GM23338 (cell line): ENCODE results near the gene ABL1. TPM values are rescaled to one million over a fixed set of nuclear protein-coding genes. Genes with fewer than 3 reads are reported as not detected.
"Not testable (repeated sequence)": the region's sequence is repeated elsewhere in the genome, so short reads cannot be mapped to it uniquely, and the experiment has no call there.

Source experiments
- ATAC-seq: fragments of 200-7000 bp; cut with Tn5 transposase; 3 replicates; pipeline ENCODE4 v1.9.1; 2020
- DNase-seq: peaks from one replicate; pipeline ENCODE4 v3.0.0-alpha.2; 2015; ENCODE audit warnings: low spot score
- H2AFZ ChIP-seq: fragments of 200-600 bp; sonication (generic); 2 replicates; pipeline ENCODE4 v1.8.0; 2016; ENCODE audit warnings: antibody characterized with exemption, mild to moderate bottlenecking, moderate library complexity
- H3F3A ChIP-seq: fragments of 200-600 bp; sonication (generic); replicated peaks from 2 replicates; pipeline ENCODE4 v1.8.0; 2017; ENCODE audit warnings: antibody characterized with exemption, mixed run types, low read depth
- H3K27ac ChIP-seq: fragments of 200-600 bp; sonication (generic); 2 replicates; pipeline ENCODE4 v1.6.1; 2016; ENCODE audit warnings: low read depth
- H3K27me3 ChIP-seq: fragments of 200-600 bp; sonication (generic); 2 replicates; pipeline ENCODE4 v1.8.0; 2016; ENCODE audit warnings: mild to moderate bottlenecking, mixed run types, moderate library complexity; ENCODE audit not compliant: insufficient read depth
- H3K36me3 ChIP-seq: fragments of 200-600 bp; sonication (generic); 2 replicates; pipeline ENCODE4 v1.8.0; 2016; ENCODE audit warnings: mild to moderate bottlenecking; ENCODE audit not compliant: insufficient read depth
- H3K4me1 ChIP-seq: fragments of 200-600 bp; sonication (generic); 2 replicates; pipeline ENCODE4 v1.8.0; 2016; ENCODE audit warnings: mild to moderate bottlenecking, moderate library complexity; ENCODE audit not compliant: insufficient read depth
- H3K4me2 ChIP-seq: fragments of 200-600 bp; sonication (generic); 2 replicates; pipeline ENCODE4 v1.7.1; 2017; ENCODE audit warnings: mixed run types
- H3K4me3 ChIP-seq: fragments of 200-600 bp; sonication (generic); 2 replicates; pipeline ENCODE4 v1.6.1; 2016; ENCODE audit warnings: mixed run types
- H3K79me2 ChIP-seq: fragments of 200-600 bp; sonication (generic); replicated peaks from 2 replicates; pipeline ENCODE4 v1.8.0; 2017; ENCODE audit warnings: mild to moderate bottlenecking; ENCODE audit not compliant: insufficient read depth
- H3K9me2 ChIP-seq: fragments of 200-600 bp; sonication (generic); 2 replicates; pipeline ENCODE4 v1.8.0; 2017; ENCODE audit not compliant: insufficient read depth
- H4K20me1 ChIP-seq: fragments of 200-600 bp; sonication (generic); replicated peaks from 2 replicates; pipeline ENCODE4 v1.8.0; 2017; ENCODE audit warnings: mild to moderate bottlenecking; ENCODE audit not compliant: insufficient read depth
- H3K27ac Mint-ChIP-seq: 2 replicates; pipeline ENCODE4 v1.8.0; 2020; ENCODE audit warnings: inconsistent platforms, mild to moderate bottlenecking, moderate library complexity, mixed read lengths
- H3K27me3 Mint-ChIP-seq: 3 replicates; pipeline ENCODE4 v1.8.0; 2022; ENCODE audit warnings: low read depth, mild to moderate bottlenecking, moderate library complexity, mixed read lengths, inconsistent platforms; ENCODE audit not compliant: insufficient read depth, poor library complexity
- H3K36me3 Mint-ChIP-seq: 3 replicates; pipeline ENCODE4 v1.8.0; 2021; ENCODE audit warnings: low read depth, mild to moderate bottlenecking, inconsistent platforms, moderate library complexity, mixed read lengths
- H3K4me1 Mint-ChIP-seq: 3 replicates; pipeline ENCODE4 v1.8.0; 2020; ENCODE audit warnings: mild to moderate bottlenecking, inconsistent platforms, mixed read lengths
- H3K4me3 Mint-ChIP-seq: 3 replicates; pipeline ENCODE4 v1.8.0; 2021; ENCODE audit warnings: moderate library complexity, mild to moderate bottlenecking, inconsistent platforms, mixed read lengths
- H3K9me3 Mint-ChIP-seq: 3 replicates; pipeline ENCODE4 v1.8.0; 2020; ENCODE audit warnings: moderate library complexity, mild to moderate bottlenecking, inconsistent platforms, mixed read lengths
- CREB1 ChIP-seq: fragments of 250-450 bp; sonication (Bioruptor Pico); IDR thresholded peaks from 2 replicates; pipeline ENCODE4 v1.5.0; 2020; ENCODE audit warnings: low read depth, mild to moderate bottlenecking, moderate library complexity
- CTCF ChIP-seq, 2 experiments: fragments of 200-600 bp in 1 of 2; sonication (generic) in 1 of 2; conservative IDR thresholded peaks; 2 replicates each; pipeline versions ENCODE4 v1.5.1 to v1.6.1; 2016 to 2017; ENCODE audit warnings: antibody characterized with exemption in 2 of 2, low read depth in 2 of 2, mild to moderate bottlenecking in 2 of 2, moderate library complexity in 1 of 2
- ETS1 ChIP-seq: IDR thresholded peaks from 2 replicates; pipeline ENCODE4 v1.6.1; 2016; ENCODE audit warnings: antibody characterized with exemption
- EZH2 ChIP-seq: fragments of 200-600 bp; sonication (generic); IDR thresholded peaks from one replicate; pipeline ENCODE4 v1.8.0; 2017; ENCODE audit warnings: antibody characterized with exemption, mild to moderate bottlenecking, low read depth; ENCODE audit not compliant: unreplicated experiment
- EZH2phosphoT487 ChIP-seq: fragments of 200-600 bp; sonication (generic); IDR thresholded peaks from one replicate; pipeline ENCODE4 v1.8.1; 2018; ENCODE audit warnings: antibody characterized with exemption; ENCODE audit not compliant: unreplicated experiment
- JUNB ChIP-seq: IDR thresholded peaks from one replicate; pipeline ENCODE4 v1.6.1; 2016; ENCODE audit warnings: antibody characterized with exemption; ENCODE audit not compliant: unreplicated experiment
- POLR2AphosphoS5 ChIP-seq: IDR thresholded peaks from 2 replicates; pipeline ENCODE4 v1.6.1; 2016; ENCODE audit warnings: antibody characterized with exemption, low read depth
- ZNF114 ChIP-seq: fragments of 250-450 bp; sonication (Bioruptor Pico); IDR thresholded peaks from 2 replicates; pipeline ENCODE4 v1.5.0; 2020; ENCODE audit warnings: mild to moderate bottlenecking, moderate library complexity
- ZNF331 ChIP-seq: fragments of 250-450 bp; sonication (Bioruptor Pico); IDR thresholded peaks from 2 replicates; pipeline ENCODE4 v1.5.0; 2020; ENCODE audit warnings: low read depth, mild to moderate bottlenecking, moderate library complexity
- polyA plus RNA-seq: library from polyadenylated mRNA; unstranded; fragments of >200 nt; fragmentation: Nextera tagmentation; extraction: Ambion mirVana; gene quantifications from 2 replicates; pipeline ENCODE4 v1.2.1, GENCODE V29; 2016
- total RNA-seq: library from RNA; depleted of rRNA; stranded (reverse); fragments of >200 nt; shearing (Covaris generic); gene quantifications from 2 replicates; pipeline ENCODE4 v1.2.3, GENCODE V29; 2014
- TF ChIP-seq, protein P1 (sequence below): IDR thresholded peaks from one replicate; pipeline ENCODE4 v1.6.1; 2018; ENCODE audit warnings: antibody characterized with exemption; ENCODE audit not compliant: unreplicated experiment

ABL1 gene
- total and polyA plus RNA-seq, 2 experiments from 2014 or later: 20.7 to 85.1 TPM

DNA sequence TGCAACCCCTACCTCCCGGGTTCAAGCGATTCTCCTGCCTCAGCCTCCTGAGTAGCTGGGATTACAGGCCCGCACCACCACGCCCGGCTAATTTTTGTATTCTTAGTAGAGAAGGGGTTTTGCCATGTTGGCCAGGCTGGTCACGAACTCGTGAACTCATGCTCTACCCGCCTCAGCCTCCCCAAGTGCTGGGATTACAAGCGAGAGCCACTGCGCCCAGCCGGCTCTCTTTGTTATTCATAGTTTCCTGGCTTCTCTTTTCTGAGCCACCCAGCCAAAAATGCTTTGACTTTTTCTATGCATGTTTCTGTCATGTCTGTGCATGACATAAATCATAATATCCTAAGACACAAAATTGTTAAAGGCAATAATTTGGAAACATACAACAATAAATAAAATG, 31.9 kb upstream of the ABL1 start:
- not testable (repeated sequence) for H3K4me3 Mint-ChIP-seq, H3K36me3 Mint-ChIP-seq, H3K9me2 ChIP-seq, H3K27ac ChIP-seq, H3K27me3 ChIP-seq, H2AFZ ChIP-seq, H3K27me3 Mint-ChIP-seq, H4K20me1 ChIP-seq, H3K36me3 ChIP-seq, H3K4me3 ChIP-seq, H3K27ac Mint-ChIP-seq, H3F3A ChIP-seq, H3K9me3 Mint-ChIP-seq
- ATAC-seq: peak; percentile 83
- peaks cover 24% of the 10 kb centered on the region for H3K4me1 Mint-ChIP-seq
- H3K79me2 ChIP-seq: peaks cover 49% of the 10 kb centered on the region
- DNase-seq: peak; percentile 45
- H3K4me2 ChIP-seq: peak overlapping the region; percentile 33; the same call in 1 of the 2 replicates
- H3K4me1 ChIP-seq: peaks cover 24% of the 10 kb centered on the region; the same call in 1 of the 2 replicates

- Histone ChIP-seq H3F3A (no peaks in the 10 kb centered on the region), H3K27me3 (no peaks in the 10 kb centered on the region), H3K4me2 (no peak overlapping the region), H3K27ac (peak overlapping the region; percentile 22; the same call in 1 of the 2 replicates), H3K4me3 (no peak overlapping the region), H3K79me2 (peaks cover 38% of the 10 kb centered on the region), H3K9me2 (no peaks in the 10 kb centered on the region), H3K36me3 (no peaks in the 10 kb centered on the region), H4K20me1 (no peaks in the 10 kb centered on the region; the same call in 1 of the 2 replicates), H2AFZ (no peak overlapping the region), H3K4me1 (peaks cover 24% of the 10 kb centered on the region; the same call in 1 of the 2 replicates)
- DNase-seq: no peak
- Mint-ChIP-seq H3K4me3 (no peak overlapping the region), H3K9me3 (no peaks in the 10 kb centered on the region; the same call in 2 of the 3 replicates), H3K36me3 (peaks cover 3% of the 10 kb centered on the region; the same call in 1 of the 3 replicates), H3K4me1 (peaks cover 24% of the 10 kb centered on the region), H3K27ac (0 out of 2 replicates have a peak overlapping the region, but pooled peaks have one; percentile 1), H3K27me3 (peaks cover 2% of the 10 kb centered on the region)
- no peak for ATAC-seq
- TF ChIP-seq EZH2 (no peak), ZNF331 (CRISPR knock-in tag) (no peak), POLR2AphosphoS5 (no peak), JUNB (no peak), ETS1 (no peak), CREB1 (CRISPR knock-in tag) (no peak), EZH2phosphoT487 (no peak), ZNF114 (CRISPR knock-in tag) (no peak), CTCF (conservative IDR thresholded peaks at IDR 0.05; ENCODE audit: low read depth in 2 of 2) (no peak)
- TF ChIP-seq, protein P1, sequence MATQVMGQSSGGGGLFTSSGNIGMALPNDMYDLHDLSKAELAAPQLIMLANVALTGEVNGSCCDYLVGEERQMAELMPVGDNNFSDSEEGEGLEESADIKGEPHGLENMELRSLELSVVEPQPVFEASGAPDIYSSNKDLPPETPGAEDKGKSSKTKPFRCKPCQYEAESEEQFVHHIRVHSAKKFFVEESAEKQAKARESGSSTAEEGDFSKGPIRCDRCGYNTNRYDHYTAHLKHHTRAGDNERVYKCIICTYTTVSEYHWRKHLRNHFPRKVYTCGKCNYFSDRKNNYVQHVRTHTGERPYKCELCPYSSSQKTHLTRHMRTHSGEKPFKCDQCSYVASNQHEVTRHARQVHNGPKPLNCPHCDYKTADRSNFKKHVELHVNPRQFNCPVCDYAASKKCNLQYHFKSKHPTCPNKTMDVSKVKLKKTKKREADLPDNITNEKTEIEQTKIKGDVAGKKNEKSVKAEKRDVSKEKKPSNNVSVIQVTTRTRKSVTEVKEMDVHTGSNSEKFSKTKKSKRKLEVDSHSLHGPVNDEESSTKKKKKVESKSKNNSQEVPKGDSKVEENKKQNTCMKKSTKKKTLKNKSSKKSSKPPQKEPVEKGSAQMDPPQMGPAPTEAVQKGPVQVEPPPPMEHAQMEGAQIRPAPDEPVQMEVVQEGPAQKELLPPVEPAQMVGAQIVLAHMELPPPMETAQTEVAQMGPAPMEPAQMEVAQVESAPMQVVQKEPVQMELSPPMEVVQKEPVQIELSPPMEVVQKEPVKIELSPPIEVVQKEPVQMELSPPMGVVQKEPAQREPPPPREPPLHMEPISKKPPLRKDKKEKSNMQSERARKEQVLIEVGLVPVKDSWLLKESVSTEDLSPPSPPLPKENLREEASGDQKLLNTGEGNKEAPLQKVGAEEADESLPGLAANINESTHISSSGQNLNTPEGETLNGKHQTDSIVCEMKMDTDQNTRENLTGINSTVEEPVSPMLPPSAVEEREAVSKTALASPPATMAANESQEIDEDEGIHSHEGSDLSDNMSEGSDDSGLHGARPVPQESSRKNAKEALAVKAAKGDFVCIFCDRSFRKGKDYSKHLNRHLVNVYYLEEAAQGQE: no peak
Measured at GRCh38 chr9:130805510-130806326, 29.3 kb upstream of the ABL1 start.
